GM18909 (cell line): Measurements from ENCODE around the gene ANXA4.

Source experiments
- ATAC-seq: cut with Tn5 transposase; IDR thresholded peaks from one replicate; pipeline ENCODE4 v1.9.1; 2021; ENCODE audit warnings: mild to moderate bottlenecking; ENCODE audit not compliant: unreplicated experiment, poor library complexity

The ANXA4 gene

DNA sequence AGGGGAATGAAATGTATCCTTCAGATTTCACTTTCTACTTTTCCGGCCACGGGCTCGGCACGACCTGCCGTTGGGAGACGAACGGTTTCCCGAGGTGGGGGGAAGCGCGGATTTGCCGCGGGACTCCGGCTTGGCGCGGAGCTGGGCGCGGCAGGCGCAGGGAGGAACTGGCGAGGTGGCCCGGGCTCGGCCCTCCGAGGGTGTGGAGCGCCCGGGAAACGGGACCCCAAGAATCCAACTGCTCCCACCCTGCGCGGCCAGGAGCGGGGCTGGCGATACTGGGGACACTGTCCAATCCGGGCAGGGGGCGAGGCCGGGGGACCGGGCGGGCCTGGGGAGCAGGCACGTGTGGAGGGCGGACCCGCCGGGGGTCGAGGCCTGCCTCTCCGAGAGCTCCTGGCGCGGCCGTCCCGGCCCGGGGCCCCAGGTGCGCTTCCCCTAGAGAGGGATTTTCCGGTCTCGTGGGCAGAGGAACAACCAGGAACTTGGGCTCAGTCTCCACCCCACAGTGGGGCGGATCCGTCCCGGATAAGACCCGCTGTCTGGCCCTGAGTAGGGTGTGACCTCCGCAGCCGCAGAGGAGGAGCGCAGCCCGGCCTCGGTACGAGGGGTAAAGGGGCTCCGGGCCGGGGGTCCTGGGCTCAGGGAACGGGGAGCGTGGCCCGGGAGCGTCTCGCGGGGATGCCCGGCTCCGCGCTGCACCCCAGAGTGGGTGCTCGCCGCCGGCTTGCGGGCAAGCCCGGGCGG lies at the start of gene ANXA4:
Gene ANXA4, plus strand, starts transcription at position 560 of the 747 bp plus-strand sequence. CDS start 39,432 bp downstream, outside the sequence.
- ATAC-seq: peak; percentile 83

DNA sequence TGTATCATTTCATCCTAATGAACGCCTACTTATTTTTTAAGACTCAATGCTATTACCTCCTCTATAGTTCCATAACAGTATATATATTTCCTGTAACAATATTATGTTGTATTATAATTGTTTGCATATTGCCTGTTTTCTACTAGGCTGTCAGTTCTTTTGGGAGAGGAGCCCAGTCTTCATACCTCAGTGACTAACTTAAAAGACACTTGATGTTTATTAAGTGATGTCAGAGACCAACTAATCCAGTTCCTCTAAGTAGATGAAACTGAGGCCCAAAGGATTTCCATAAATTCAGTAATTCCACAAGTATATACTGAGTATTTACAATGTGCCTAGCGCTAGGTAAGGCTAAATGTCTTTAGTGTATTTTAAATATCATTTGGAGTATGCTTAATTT lies 49.5 kb upstream of the ANXA4 start:
- ATAC-seq: no peak

DNA sequence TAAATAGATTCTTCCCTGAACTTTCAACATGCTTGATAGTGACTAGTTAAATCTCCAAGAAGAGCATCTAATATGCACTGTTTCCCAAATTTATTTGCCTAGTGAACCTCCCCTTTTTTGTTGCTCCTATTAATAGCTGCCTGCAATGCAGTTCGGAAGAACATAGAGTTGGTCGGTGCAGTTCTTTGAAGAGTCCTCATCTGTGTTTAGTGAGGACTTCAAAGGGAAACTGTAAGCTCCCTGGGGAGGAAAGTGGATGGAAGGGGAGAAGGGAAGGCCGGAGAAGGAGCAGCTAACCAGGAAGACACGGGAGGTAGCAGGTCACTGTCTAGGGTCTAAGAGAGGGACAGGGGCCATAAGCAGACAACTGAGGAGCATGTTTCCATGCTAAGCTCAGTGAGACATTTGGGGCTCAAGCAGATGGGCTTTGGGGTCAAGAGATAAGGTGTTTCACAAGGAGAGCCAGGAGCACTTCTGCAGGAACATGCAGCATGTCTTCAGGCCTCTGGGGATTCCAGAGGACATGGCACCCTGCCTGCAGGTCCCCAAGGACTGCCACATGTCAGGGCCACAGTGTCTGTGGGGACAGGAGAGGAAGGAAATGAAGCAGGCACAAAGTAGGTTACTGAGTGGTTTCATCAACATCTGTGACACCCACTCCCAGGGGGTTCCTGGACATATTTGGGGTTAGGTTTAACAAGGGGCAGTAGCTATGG lies 48.7 kb upstream of the ANXA4 start:
- peak; percentile 81 for ATAC-seq

DNA sequence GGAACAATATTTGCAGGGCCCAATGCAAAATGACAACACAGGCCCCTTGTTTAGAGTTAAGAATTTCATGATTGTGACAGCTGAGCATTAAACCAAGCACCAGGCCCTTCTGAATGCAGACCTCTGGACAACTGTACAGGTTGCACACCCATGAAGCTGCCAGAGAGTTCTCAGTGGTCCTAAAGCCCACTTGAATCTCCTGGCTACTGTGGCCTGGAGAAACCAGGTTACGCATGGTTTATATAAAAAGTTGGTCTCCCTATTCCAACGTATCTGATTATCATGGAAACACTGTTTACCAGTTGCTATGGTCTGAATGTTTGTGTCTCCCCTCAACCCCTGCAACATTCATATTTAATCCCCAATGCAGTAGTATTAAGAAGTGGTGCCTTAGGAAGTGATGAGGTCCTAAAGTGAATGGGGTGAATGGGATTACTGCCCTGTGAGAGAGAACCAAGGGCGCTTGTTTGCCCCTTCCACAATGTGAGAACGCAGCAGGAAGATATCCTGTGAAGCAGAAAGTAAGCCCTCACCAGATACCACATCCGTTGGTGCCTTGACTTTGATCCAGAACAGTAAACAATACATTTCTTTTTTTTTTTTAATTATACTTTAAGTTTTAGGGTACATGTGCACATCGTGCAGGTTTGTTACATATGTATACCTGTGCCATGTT lies 48.0 kb upstream of the ANXA4 start:
- ATAC-seq: peak; percentile 48

DNA sequence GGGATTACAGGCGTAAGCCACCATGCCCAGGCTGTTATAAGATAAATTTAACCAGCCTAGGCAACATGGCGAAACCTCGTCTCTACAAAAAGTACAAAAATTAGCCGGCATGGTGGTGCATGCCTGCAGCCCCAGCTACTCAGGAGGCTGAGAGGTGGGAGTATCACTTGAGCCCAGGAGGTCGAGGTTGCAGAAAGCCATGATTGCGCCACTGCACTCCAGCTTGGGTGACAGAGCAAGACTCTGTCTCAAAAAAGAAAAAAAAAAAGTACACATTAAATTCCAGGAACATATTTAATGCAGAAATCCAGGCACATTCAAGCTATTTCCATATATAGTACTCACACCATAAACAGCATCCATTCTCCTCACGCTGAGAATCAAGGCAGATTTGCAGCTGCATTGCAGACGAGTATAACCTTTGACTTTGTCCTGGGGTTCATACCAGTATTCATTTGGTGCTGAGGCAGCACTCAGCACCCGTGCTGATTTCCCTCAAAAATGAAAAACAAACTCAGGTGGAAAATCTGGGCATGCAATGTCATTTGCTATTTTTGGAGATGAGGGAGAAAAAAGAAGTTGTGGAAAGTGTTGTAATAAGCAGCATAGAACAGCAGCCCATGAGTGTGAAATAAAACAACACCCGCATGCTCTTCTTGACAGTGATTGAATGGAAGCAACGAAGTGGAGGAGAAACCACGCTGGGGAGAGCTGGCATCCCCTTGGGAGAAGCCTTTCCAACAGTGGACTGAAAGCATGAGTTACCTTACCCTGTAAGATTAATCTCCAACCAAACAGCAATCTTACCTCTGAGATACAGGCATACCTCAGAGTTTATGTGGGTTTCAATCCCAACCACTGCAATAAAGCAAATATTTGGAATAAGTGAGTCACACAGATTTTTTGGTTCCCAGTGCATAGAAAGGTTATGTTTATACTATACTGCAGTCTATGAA lies 46.8 kb upstream of the ANXA4 start:
- ATAC-seq: no peak

DNA sequence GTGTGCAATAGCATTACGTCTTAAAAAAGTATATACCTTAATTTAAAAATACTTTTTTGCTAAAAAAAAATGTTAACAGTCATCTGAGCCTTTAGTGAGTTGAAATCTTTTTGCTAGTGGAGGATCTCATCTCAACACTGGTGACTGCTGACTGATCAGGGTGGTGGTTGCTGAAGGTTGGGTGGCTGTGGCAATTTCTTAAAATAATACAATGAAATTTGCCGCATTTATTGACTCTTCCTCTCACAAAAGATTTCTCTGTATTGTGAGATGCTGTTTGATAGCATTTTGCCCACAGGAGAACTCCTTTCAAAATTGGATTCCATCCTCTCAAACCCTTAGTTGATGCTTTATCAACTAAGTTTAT lies 46.1 kb upstream of the ANXA4 start:
- no peak for ATAC-seq

DNA sequence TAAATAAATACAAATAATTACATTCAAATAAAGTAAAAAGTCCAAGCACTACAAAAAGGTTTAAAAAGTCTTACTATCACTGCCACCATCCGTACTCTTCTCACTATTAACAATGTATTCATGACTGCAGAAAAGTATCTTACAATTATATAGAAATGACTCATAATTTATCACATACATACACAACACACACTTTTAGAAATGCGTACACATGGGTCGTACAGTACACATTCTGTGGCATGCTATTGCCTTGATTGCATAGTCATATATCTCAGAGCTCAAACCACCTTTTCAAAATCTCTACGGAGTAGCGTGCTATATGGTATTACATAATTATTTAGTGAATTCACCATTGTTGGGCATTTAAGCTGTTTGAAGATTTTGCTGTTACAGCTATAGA lies 41.6 kb upstream of the ANXA4 start:
- no peak for ATAC-seq

DNA sequence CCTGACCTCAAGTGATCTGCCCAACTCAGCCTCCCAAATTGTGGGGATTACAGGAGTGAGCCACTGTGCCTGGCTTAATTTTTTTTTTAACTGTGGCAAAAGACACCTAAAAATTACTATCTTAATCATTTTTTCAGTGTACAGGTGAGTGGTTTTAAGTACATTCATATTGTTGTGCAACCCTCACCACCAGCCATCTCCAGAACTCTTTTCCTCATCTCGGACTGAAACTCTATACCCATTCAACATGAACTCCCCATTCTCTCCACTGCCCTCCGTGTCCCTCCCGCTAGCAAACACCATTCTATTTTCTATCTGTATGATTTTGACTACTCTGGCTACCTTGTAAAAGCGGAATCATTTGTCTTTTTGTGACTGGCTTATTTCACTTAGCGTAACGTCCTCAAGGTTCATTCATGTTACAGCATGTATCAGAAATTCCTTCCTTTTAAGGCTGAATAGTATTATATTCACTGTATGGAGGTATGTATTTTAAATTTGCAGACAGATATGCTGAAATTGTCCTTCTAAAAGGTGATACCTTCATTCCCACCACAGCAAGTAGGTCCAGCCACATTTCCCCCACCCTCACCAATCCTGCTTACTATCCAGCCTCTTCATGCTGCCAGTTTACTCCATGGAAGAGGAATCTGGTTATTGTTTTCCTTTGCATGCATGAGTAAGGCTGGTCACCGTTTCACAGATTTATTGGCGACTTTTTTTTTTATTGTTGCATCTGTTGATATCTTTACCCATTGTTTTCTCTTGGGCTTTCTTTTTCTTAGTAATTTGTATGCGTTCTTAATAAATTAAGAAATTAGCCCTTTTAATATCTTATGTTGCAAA lies 40.6 kb upstream of the ANXA4 start:
- ATAC-seq: no peak

DNA sequence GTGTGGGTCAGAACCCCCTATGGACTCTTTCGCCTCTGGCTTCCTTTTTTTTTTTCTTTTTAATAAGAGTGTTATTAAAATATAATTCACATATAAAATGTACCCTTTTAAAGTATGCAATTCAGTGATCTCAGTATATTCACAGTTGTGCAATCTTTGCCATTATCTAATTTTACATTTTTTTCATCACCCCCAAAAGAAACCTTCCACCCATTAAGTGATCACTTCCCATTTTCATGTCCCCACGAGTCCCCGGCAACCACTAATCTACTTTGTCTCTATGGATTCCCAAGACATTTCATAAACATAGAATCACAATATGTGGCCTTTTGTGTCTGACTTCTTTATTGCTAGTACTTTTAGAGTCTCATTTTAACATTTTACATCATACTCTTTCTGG lies 38.7 kb upstream of the ANXA4 start:
- ATAC-seq: no peak

DNA sequence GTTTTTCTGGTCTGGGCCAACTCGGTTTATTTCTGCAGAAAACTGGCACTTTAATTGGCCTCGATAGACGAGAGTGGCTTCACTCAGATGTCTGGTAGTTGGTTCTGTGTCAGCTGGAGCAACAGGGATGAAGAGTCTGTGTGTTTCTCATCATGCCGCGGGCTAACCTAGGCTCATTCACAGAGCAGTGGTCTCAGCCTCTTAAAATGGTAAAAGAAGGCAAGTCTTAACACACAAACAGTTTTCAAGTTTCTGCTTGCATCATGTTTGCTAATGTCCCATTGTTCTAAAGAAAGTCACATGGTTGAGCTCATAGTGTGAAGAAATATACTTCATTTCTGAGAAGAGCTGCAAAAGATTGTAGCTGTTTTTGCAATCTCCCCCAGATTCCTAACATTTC lies 37.5 kb upstream of the ANXA4 start:
- ATAC-seq: no peak

DNA sequence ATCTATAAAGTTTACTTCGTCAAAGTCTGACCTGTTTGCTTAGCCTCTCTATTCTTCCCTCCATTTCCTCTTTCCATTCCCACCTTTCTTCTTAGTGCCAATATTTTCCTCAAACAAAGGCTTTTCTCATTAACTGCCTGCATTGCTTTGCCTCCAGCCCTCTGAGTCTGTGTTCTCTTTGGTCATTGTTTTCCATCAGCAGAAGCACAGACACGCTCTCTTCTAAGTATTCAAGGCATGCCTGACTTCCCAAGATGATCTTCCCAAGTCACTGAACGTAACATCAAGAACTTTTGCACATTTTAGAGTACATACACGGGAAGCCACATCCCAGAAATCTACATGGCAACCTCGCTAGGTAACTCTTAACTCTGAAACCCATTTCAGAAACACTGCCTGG lies 32.6 kb upstream of the ANXA4 start:
- no peak for ATAC-seq

DNA sequence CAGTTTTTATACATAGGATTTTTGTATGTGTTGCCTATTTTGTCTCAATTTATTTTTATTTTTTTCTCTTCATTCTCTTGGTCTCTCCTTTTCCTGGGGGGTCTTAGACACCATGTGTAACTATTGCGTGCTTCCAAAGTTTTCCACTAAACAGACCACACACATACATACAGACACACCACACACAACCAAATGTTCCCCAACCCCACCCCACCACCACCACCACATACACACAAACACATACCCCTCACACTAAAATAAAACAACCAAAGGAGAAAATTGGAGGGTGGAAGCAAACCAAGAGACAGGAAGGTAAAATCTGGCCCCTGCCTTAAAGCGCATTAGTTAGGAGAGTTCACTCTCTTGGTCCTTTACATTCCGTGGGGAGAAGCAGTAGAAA lies 30.0 kb upstream of the ANXA4 start:
- no peak for ATAC-seq

DNA sequence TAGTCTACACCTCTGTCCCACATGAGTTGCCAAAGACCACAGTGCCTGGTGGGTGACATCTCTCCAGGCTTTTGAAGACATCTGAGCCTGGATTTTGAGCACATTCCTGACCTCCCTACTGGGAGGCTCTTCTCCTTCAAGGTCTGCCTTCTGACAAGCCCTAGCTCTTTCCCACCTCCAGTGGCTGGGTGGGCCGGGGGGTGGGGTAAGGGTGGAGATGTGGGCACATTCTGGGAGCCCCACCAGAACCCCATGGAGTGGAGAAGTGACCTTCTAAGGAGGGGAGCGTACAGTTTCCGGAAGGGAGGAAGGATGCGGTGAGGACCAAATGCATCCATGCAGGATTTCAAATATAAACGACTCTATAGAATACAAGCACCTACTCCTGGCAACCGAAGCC lies 27.9 kb upstream of the ANXA4 start:
- no peak for ATAC-seq

DNA sequence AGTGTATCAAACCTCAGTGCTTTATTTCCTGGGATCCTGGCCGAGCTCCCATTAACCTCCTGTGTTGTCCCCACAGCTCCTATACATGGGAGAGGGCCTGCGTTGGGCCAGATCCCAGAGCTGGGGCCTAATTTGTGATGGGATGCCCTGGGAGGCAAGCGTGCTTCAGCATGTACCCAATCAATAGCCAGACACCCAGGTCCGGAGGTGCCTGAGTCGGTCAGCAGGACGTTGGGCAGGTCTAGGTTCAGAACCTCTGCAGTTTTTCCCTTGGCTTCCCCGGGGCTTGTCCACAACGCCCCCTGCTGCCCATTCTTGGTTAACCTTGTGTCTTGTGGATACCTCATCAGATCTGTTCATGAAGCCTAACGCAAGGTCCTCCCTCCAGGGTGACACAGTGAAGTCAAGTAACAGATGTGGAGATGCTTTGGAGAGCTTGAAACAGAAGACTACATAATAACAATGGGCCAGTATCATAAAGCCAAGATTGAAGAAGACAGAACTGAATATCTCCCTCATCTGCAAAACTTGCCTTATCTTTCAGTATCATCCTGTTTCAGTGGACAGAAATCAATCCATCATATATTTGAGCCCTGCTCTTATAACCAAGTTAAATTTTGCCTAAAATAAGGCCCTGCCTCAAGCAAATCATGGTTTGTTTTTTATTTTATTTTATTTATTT lies 27.3 kb upstream of the ANXA4 start:
- ATAC-seq: peak; percentile 88

DNA sequence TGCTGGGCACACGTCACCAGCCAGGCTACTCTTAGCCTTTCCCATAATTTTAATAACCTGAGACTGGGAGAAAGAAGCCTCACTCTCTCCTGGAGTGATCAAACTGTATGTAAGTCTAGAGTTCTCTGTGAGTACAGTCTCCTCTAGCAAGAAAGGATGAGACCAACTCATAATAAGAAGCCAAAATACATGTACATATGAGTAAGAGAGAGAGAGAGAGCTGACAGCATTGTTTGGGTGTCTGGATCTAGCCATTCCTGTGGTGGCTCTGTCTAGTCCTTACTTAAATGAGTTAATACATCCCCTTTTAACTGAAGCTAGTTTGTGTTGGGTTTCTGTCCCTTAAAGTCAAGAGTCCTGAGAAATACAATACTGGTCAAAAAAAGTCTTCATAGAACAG lies 26.0 kb upstream of the ANXA4 start:
- no peak for ATAC-seq

DNA sequence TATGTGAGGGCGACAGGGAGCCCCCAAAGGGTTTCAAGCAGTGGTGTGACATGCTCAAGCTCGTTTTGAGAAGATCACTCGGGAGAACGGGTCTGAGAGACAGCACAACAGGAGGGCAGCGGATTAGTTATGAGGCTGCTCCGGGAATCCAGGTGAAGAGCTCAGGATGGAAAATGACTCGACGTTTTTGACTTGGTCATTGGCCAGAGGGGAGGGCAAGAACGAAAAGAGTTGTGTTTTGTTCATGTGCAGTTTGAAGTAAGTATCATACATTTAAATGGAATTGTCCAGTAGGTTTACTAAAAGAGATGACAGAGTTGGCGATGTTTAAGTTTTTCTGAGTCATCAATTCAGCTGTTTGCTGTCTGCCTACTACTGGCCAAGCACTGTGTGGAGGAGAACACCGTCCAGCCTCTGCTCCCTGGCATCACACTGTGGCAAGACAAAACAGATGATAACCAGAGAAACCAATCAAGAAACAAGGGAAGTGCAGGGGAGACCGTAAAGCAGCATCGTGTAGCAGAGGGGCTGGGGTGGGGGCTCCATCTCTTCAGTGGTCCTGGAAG lies 25.3 kb upstream of the ANXA4 start:
- ATAC-seq: no peak

DNA sequence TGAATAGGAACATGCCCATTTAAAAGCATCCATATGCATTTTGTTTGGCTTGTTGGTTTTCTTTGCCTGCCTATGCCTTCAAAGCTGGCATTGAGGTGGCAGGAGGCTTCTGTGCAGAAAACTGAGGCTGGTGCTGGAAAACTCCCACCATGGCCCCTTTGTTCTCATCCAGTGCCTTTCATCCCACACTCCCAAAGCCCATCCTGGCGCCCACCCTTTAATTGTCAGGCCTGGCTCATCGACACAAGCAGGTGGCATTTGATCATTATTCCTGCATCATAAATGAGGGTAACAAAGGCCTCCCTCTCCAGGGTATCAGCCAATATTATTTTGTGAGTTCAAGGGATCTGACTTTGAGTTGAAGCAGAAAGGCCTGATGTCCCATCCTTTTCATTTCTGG lies 24.7 kb upstream of the ANXA4 start:
- ATAC-seq: no peak

DNA sequence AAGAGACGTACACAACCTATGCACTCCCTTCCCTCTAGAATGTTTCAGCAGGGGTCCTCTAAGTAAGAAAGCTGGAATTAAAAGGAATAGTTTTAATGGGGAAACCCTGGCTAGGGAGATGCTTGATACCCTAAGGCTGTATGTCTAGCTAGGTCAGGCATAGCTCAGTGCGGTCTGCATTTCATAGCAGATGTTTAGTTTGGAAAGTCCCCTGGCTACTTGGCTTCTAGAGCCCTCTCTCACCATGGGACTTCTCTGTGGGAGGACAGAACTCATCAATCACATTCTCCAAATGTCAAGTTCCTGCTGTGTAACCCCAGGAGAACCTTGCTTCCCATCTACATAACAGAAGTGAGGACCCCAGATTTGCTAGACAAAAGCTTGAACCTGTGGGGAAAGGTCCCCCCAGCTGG lies 24.1 kb upstream of the ANXA4 start:
- no peak for ATAC-seq
